ENCODE data around the gene NEMP1.

DNA sequence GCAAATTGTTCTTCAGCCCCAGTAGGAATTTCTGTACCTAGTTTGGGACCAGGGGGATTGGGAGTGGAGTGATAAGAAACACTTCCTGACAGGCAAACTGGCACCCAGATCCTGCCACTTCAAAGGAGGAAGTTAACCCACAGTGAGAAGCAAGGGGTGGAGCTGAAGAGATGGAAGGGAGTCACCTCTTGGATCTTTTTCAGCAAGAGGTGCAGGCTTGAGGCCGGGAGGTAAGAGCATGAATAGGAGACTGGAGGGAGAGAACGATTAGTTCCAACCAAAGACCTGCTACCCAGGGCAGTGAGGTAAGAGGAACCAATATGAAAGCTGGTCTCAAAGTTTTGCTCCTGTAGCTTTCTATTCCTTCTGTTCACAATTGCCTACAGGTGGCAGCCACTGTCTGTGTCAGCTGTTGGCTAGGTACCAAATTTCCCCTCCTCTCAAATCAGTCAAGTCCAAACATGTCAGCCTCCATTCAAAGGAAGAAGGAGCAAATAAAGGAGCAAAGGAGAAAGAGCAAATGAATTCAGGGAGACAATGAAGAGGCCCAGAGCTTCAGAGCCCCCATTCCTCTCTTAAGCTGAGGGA, 47.4 kb downstream of the NEMP1 start:
- TF ChIP-seq POLR2A (IDR thresholded peaks at IDR 0.05; ENCODE audit: control extremely low read depth in 1 of 2, low read depth in 2 of 2, low read length in 2 of 2) (no peak), JUN (IDR thresholded peaks at IDR 0.05; ENCODE audit: low read depth, low read length) (no peak), CTCF (IDR thresholded peaks at IDR 0.05; ENCODE audit: control extremely low read depth in 1 of 3, insufficient read depth in 1 of 3, low read depth in 1 of 3, low read length in 3 of 3) (peak in 2 of 3 experiments; percentile 12 to 46; a peak in 3 of 4 replicates), SUZ12 (IDR thresholded peaks at IDR 0.05; ENCODE audit: low read length) (no peak), ZNF274 (IDR thresholded peaks at IDR 0.05; ENCODE audit: borderline replicate concordance, extremely low read depth, low read length) (no peak), POLR2AphosphoS5 (IDR thresholded peaks at IDR 0.05; ENCODE audit: low read depth, low read length) (no peak), TEAD4 (IDR thresholded peaks at IDR 0.05; ENCODE audit: low read depth, low read length) (no peak)
- TF ChIP-seq, protein P1, sequence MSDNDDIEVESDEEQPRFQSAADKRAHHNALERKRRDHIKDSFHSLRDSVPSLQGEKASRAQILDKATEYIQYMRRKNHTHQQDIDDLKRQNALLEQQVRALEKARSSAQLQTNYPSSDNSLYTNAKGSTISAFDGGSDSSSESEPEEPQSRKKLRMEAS (IDR thresholded peaks at IDR 0.05), result no peak
